IMR-90 (cell line): ENCODE measurements around the gene TSSK2. TPM values are rescaled to one million over a fixed set of nuclear protein-coding genes. Genes with fewer than 3 reads are reported as not detected.

Source experiments
- ATAC-seq: fragments of 200-7000 bp; cut with Tn5 transposase; 2 replicates; pipeline ENCODE4 v1.9.1; 2020; ENCODE audit warnings: low read depth, mild to moderate bottlenecking, moderate library complexity
- BruUV-seq: library from RNA; stranded (reverse); fragments of 400-500 nt; replicated peaks from 2 replicates; lab custom pipeline; 2021; lab: Mats Ljungman, UMichigan
- CTCF ChIA-PET: fragments of 300-600 bp; formaldehyde crosslinking; extraction: SDS; loops from one replicate; lab custom pipeline; 2021; ENCODE audit warnings: antibody characterized with exemption; lab: Yijun Ruan, JAX
- POLR2A ChIA-PET: fragments of 300-600 bp; sonication (Branson Sonifier 250); formaldehyde crosslinking; loops from one replicate; lab custom pipeline; 2022; ENCODE audit warnings: antibody characterized with exemption; ENCODE audit not compliant: unreplicated experiment; lab: Charles Lee
- DNase-seq: peaks from one replicate; pipeline ENCODE4 v3.0.0; 2013
- H2AFZ ChIP-seq: replicated peaks from 2 replicates; pipeline ENCODE3; 2013; ENCODE audit warnings: low read length, mild to moderate bottlenecking; ENCODE audit not compliant: poor library complexity
- H2AK5ac ChIP-seq: 2 replicates; pipeline ENCODE4 v1.6.1; 2013; ENCODE audit warnings: low read depth, low read length, inconsistent platforms
- H2AK9ac ChIP-seq: replicated peaks from 2 replicates; pipeline ENCODE3; 2013; ENCODE audit warnings: mild to moderate bottlenecking, low read depth, low read length, moderate library complexity; ENCODE audit not compliant: poor library complexity
- H2BK120ac ChIP-seq: 2 replicates; pipeline ENCODE4 v1.6.1; 2013; ENCODE audit warnings: low read depth, low read length, inconsistent platforms
- H2BK15ac ChIP-seq: 3 replicates; pipeline ENCODE4 v1.6.1; 2013; ENCODE audit warnings: low read depth, low read length, inconsistent platforms
- H2BK20ac ChIP-seq: 2 replicates; pipeline ENCODE4 v1.6.1; 2013; ENCODE audit warnings: low read depth, mild to moderate bottlenecking, inconsistent platforms, low read length, moderate library complexity
- H2BK5ac ChIP-seq: 2 replicates; pipeline ENCODE4 v1.6.1; 2013; ENCODE audit warnings: mild to moderate bottlenecking, low read depth, low read length, inconsistent platforms; ENCODE audit not compliant: poor library complexity, severe bottlenecking
- H3K14ac ChIP-seq: replicated peaks from 2 replicates; pipeline ENCODE4 v1.6.1; 2013; ENCODE audit warnings: low read depth, low read length, inconsistent platforms
- H3K18ac ChIP-seq: 2 replicates; pipeline ENCODE4 v1.6.1; 2013; ENCODE audit warnings: low read depth, low read length, control low read depth
- H3K23ac ChIP-seq: 2 replicates; pipeline ENCODE4 v1.6.1; 2013; ENCODE audit warnings: low read depth, low read length, inconsistent platforms
- H3K27ac ChIP-seq: 2 replicates; pipeline ENCODE4 v1.5.1; 2013; ENCODE audit warnings: mild to moderate bottlenecking, control low read depth, low read length; ENCODE audit not compliant: insufficient read depth
- H3K27me3 ChIP-seq: 2 replicates; pipeline ENCODE4 v1.6.1; 2013; ENCODE audit warnings: low read length; ENCODE audit not compliant: control insufficient read depth, insufficient read depth
- H3K36me3 ChIP-seq: 2 replicates; pipeline ENCODE4 v1.6.1; 2013; ENCODE audit warnings: low read length, mixed read lengths; ENCODE audit not compliant: control insufficient read depth, insufficient read depth
- H3K4ac ChIP-seq: 2 replicates; pipeline ENCODE4 v1.6.1; 2013; ENCODE audit warnings: low read depth, low read length, inconsistent platforms
- H3K4me1 ChIP-seq: 2 replicates; pipeline ENCODE4 v1.6.1; 2013; ENCODE audit warnings: low read length, mixed read lengths; ENCODE audit not compliant: control insufficient read depth, insufficient read depth
- H3K4me2 ChIP-seq: 2 replicates; pipeline ENCODE4 v1.6.1; 2013; ENCODE audit warnings: low read depth, mild to moderate bottlenecking, control low read depth, low read length, moderate library complexity
- H3K4me3 ChIP-seq: 2 replicates; pipeline ENCODE4 v1.5.1; 2013; ENCODE audit warnings: low read depth, mild to moderate bottlenecking, control low read depth, low read length, moderate library complexity; ENCODE audit not compliant: insufficient read depth
- H3K56ac ChIP-seq: 2 replicates; pipeline ENCODE4 v1.6.1; 2013; ENCODE audit warnings: low read length, inconsistent platforms; ENCODE audit not compliant: insufficient read depth; ENCODE audit errors: extremely low read depth
- H3K79me1 ChIP-seq, 2 experiments: 2 replicates each; pipeline ENCODE4 v1.6.1; 2013; ENCODE audit warnings: low read length in 2 of 2, inconsistent platforms in 1 of 2, low read depth in 1 of 2
- H3K9ac ChIP-seq: 2 replicates; pipeline ENCODE4 v1.6.1; 2013; ENCODE audit warnings: low read depth, low read length, control low read depth
- H3K9me1 ChIP-seq: 2 replicates; pipeline ENCODE4 v1.6.1; 2013; ENCODE audit warnings: low read length, inconsistent platforms; ENCODE audit not compliant: insufficient read depth
- H3K9me3 ChIP-seq: 2 replicates; pipeline ENCODE4 v1.6.1; 2013; ENCODE audit warnings: low read length; ENCODE audit not compliant: control insufficient read depth, insufficient read depth
- H4K20me1 ChIP-seq: 2 replicates; pipeline ENCODE4 v1.6.1; 2013; ENCODE audit warnings: low read length, inconsistent platforms; ENCODE audit not compliant: insufficient read depth
- H4K5ac ChIP-seq: 2 replicates; pipeline ENCODE4 v1.6.1; 2013; ENCODE audit warnings: mild to moderate bottlenecking, low read depth, low read length, control low read depth
- H4K8ac ChIP-seq, 2 experiments: 2 replicates each; pipeline ENCODE4 v1.6.1; 2013; ENCODE audit warnings: low read depth in 2 of 2, low read length in 2 of 2, control low read depth in 1 of 2, inconsistent platforms in 1 of 2
- H4K91ac ChIP-seq: 2 replicates; pipeline ENCODE4 v1.6.1; 2013; ENCODE audit warnings: low read depth, low read length, inconsistent platforms; ENCODE audit not compliant: insufficient read depth
- BHLHE40 ChIP-seq: fragments of 150-350 bp; IDR thresholded peaks from 2 replicates; pipeline ENCODE4 v1.6.1; 2016; ENCODE audit warnings: mild to moderate bottlenecking, low read depth, low read length
- CEBPB ChIP-seq: IDR thresholded peaks from 2 replicates; pipeline ENCODE4 v1.6.1; 2012; ENCODE audit warnings: low read depth, low read length, improper control_type of control experiment
- CHD1 ChIP-seq: IDR thresholded peaks from 2 replicates; pipeline ENCODE4 v1.6.1; 2012; ENCODE audit warnings: low read depth, low read length, improper control_type of control experiment
- ELK1 ChIP-seq: fragments of 150-350 bp; IDR thresholded peaks from 2 replicates; pipeline ENCODE4 v1.6.1; 2016; ENCODE audit warnings: low read depth, mild to moderate bottlenecking, low read length, moderate library complexity, borderline replicate concordance
- FOS ChIP-seq: fragments of 150-350 bp; IDR thresholded peaks from 2 replicates; pipeline ENCODE4 v1.6.1; 2016; ENCODE audit warnings: low read depth, low read length
- MAFK ChIP-seq: IDR thresholded peaks from 2 replicates; pipeline ENCODE4 v1.6.1; 2012; ENCODE audit warnings: low read depth, low read length, improper control_type of control experiment
- MAZ ChIP-seq: IDR thresholded peaks from 2 replicates; pipeline ENCODE4 v1.6.1; 2012; ENCODE audit warnings: low read depth, mild to moderate bottlenecking, low read length, improper control_type of control experiment, moderate library complexity, borderline replicate concordance
- NFE2L2 ChIP-seq: fragments of 150-350 bp; IDR thresholded peaks from 2 replicates; pipeline ENCODE4 v1.6.1; 2016; ENCODE audit warnings: low read depth, mild to moderate bottlenecking, low read length
- POLR2A ChIP-seq: IDR thresholded peaks from 2 replicates; pipeline ENCODE4 v1.6.1; 2012; ENCODE audit warnings: mild to moderate bottlenecking, low read depth, low read length
- RCOR1 ChIP-seq: IDR thresholded peaks from 2 replicates; pipeline ENCODE4 v1.6.1; 2012; ENCODE audit warnings: mild to moderate bottlenecking, low read length, improper control_type of control experiment; ENCODE audit not compliant: insufficient replicate concordance
- SMC3 ChIP-seq: fragments of 150-350 bp; IDR thresholded peaks from 2 replicates; pipeline ENCODE4 v1.6.1; 2016; ENCODE audit warnings: low read depth, mild to moderate bottlenecking, antibody characterized with exemption, low read length, moderate library complexity
- USF2 ChIP-seq: fragments of 150-350 bp; IDR thresholded peaks from 2 replicates; pipeline ENCODE4 v1.6.1; 2017; ENCODE audit warnings: mild to moderate bottlenecking, antibody characterized with exemption, low read length, low read depth
- WGBS, 2 experiments: methylation state at CpG; one replicate each; pipeline versions ENCODE4 v1.1.5 to v1.1.7; 2013; ENCODE audit warnings: missing lambda C conversion rate in 2 of 2; ENCODE audit not compliant: insufficient read length in 1 of 2; ENCODE audit errors: extremely low coverage in 2 of 2; 5-methylcytosine and 5-hydroxymethylcytosine counted together
- dilution Hi-C: fragments of 300-500 bp; cut with HindIII; formaldehyde crosslinking; loops from one replicate; pipeline ENCODE4 v1.14.3; 2018; ENCODE audit warnings: low sequenced_read_pairs; ENCODE audit not compliant: unreplicated experiment
- in situ Hi-C: fragments of 300-500 bp; cut with MboI; formaldehyde crosslinking; loops from 3 replicates; pipeline ENCODE4 v1.14.3; 2019; ENCODE audit warnings: low sequenced_read_pairs, inconsistent platforms, mixed read lengths
- intact Hi-C: fragments of 100-400 bp; cut with micrococcal nuclease; formaldehyde crosslinking; loops from 2 replicates; pipeline ENCODE4 v1.10.0; 2022
- polyA plus RNA-seq, 3 experiments: library from polyadenylated mRNA; depleted of rRNA; stranded (reverse); fragments of >200 nt; gene quantifications; 2 replicates each; pipeline ENCODE4 v1.2.3, GENCODE V29; 2012; ENCODE audit warnings: low replicate concordance in 1 of 3
- total RNA-seq: library from RNA; depleted of rRNA; stranded (reverse); fragments of >200 nt; gene quantifications from 2 replicates; pipeline ENCODE4 v1.2.3, GENCODE V29; 2012
- TF ChIP-seq, protein P1 (sequence below): conservative IDR thresholded peaks from 2 replicates; pipeline ENCODE4 v1.5.1; 2012; ENCODE audit warnings: mild to moderate bottlenecking, low read depth, low read length, improper control_type of control experiment

Gene TSSK2
- total and polyA plus RNA-seq, 2 of the 4 experiments (the other 2 are of a cell fraction), result not detected

DNA sequence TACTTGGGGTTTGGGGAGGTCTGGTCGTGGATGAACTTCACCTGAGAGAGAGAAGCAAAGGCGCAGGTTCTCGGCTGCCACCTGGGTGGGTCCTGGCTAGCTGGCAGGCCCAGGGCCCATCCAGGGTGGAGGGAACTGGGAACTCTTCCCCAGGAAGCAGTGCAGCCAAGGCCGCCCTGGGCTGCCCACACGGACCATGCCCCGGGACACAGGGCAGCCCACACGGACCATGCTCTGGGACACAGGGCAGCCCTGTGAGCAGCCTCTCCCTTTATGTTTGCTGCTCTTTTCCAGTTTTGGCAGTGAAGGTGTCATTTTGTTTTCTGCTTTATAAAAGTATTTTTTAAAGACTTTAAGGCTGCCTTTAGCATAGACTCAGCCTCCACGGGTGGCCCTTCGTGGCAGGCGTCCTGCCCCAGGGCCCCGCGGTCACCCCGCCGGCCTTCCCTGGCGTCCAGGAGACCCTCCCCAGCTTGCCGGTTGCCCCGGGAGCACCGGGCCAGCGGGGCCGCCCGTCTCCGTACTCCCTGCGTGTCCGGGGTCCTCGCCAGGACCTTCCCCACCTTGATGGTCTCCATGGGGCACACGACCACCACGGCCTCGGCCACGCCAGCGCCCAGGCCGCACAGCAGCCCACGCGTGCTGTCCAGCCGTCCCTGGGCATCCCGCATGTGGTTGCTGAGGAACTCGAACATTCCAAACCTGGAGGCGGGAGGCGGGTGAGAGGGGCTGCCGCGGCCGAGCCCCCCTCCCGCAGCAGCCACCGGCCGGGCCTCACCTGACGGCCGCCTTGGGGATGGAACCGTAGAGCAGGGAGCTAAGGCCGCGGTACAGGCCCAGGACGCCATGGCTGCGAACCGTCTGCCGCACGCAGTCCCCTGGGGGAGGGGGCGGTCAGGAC lies 46.3 kb downstream of the TSSK2 start:
- H2BK20ac ChIP-seq, result no peak overlapping the region
- no peak overlapping the region for H3K18ac ChIP-seq
- H2AK5ac ChIP-seq, result peak overlapping the region; percentile 77; the same call in 1 of the 2 replicates
- peak overlapping the region; percentile 87 for H3K9ac ChIP-seq
- H4K91ac ChIP-seq, result peak overlapping the region; percentile 77; the same call in 1 of the 2 replicates
- peak overlapping the region; percentile 86 for H2AK9ac ChIP-seq
- ATAC-seq (no peak), DNase-seq (no peak)
- intact Hi-C loops (loop anchor here (2.0 kb wide), 2 partner anchors 179 to 301 kb away; partner anchors contain the start of genes CDC45 and UFD1), in situ Hi-C loops (no loop called here), dilution Hi-C loops (no loop called here)
- H3K14ac ChIP-seq, result peak overlapping the region; percentile 66
- WGBS, 2 experiments, result 12% methylated on average over 31 of the region's 55 CpGs; no CpG with 5 or more reads in 1 of the 2 experiments
- peaks cover 11% of the 10 kb centered on the region for H3K9me1 ChIP-seq
- H3K27me3 ChIP-seq, result no peaks in the 10 kb centered on the region
- H4K5ac ChIP-seq, result no peak overlapping the region
- H2BK5ac ChIP-seq, result peak overlapping the region; percentile 50
- CTCF ChIA-PET, result no interaction called here
- peak overlapping the region; percentile 70 for H3K27ac ChIP-seq
- no peak overlapping the region for H2BK120ac ChIP-seq
- H2BK15ac ChIP-seq, result no peak overlapping the region
- H4K8ac ChIP-seq, result peak overlapping the region; percentile 15 to 65; a peak in 3 of 4 replicates
- peak overlapping the region; percentile 96 for H2AFZ ChIP-seq
- peak overlapping the region; percentile 65; the same call in 1 of the 2 replicates for H3K23ac ChIP-seq
- peak overlapping the region; percentile 52 for H3K4ac ChIP-seq
- no peaks in the 10 kb centered on the region for H3K9me3 ChIP-seq
- H3K36me3 ChIP-seq, result peaks cover 8% of the 10 kb centered on the region
- BruUV-seq, result no TSS peak
- no peak overlapping the region for H3K56ac ChIP-seq
- POLR2A ChIA-PET, result no interaction called here
- peak overlapping the region; percentile 87 for H3K4me2 ChIP-seq
- H3K4me3 ChIP-seq, result peak overlapping the region; percentile 94
- peaks cover 8 to 57% of the 10 kb centered on the region in 2 experiments for H3K79me1 ChIP-seq
- H3K4me1 ChIP-seq, result peaks cover 29% of the 10 kb centered on the region
- peaks cover 20% of the 10 kb centered on the region for H4K20me1 ChIP-seq
- no peak for TF ChIP-seq ELK1
- TF ChIP-seq, protein P1, sequence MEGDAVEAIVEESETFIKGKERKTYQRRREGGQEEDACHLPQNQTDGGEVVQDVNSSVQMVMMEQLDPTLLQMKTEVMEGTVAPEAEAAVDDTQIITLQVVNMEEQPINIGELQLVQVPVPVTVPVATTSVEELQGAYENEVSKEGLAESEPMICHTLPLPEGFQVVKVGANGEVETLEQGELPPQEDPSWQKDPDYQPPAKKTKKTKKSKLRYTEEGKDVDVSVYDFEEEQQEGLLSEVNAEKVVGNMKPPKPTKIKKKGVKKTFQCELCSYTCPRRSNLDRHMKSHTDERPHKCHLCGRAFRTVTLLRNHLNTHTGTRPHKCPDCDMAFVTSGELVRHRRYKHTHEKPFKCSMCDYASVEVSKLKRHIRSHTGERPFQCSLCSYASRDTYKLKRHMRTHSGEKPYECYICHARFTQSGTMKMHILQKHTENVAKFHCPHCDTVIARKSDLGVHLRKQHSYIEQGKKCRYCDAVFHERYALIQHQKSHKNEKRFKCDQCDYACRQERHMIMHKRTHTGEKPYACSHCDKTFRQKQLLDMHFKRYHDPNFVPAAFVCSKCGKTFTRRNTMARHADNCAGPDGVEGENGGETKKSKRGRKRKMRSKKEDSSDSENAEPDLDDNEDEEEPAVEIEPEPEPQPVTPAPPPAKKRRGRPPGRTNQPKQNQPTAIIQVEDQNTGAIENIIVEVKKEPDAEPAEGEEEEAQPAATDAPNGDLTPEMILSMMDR, result no peak
- TF ChIP-seq POLR2A, result no peak
- no peak for TF ChIP-seq FOS
- no peak for TF ChIP-seq SMC3
- TF ChIP-seq MAFK, result no peak
- no peak for TF ChIP-seq USF2
- TF ChIP-seq CHD1, result no peak
- TF ChIP-seq MAZ, result no peak
- no peak for TF ChIP-seq RCOR1
- no peak for TF ChIP-seq BHLHE40
- no peak for TF ChIP-seq NFE2L2
- no peak for TF ChIP-seq CEBPB
